ENCODE measurements around the gene KCNMB2. TPM values are rescaled to one million over a fixed set of nuclear protein-coding genes. Genes with fewer than 3 reads are reported as not detected.

The KCNMB2 gene
- total and polyA plus RNA-seq, 4 donors = not detected

DNA sequence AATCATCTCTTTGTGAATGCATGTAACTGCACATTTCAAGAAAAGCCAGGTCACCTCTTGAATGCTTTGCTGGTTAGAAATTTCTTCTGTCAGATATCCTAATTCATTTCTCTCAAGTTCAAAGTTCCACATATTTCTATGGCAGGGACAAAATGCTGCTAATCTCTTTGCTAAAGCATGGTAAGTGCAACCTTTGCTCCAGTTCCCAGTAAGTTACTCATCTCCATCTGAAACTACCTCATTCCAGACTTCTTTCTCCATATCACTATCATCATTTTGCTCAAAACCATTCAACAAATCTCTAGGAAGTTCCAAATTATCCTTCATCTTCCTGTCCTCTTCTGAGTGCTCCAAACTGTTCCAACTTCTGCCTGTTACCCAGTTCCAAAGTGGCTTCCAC lies 304.8 kb downstream of the KCNMB2 start:
- no peak for ATAC-seq (ENCODE audit: low FRiP score)
- no peak for DNase-seq
- Histone ChIP-seq H3K4me3 (ENCODE audit: low read length in 2 of 2) (no peak overlapping the region), H3K4me1 (ENCODE audit: control insufficient read depth in 1 of 2, insufficient read depth in 2 of 2, low read length in 2 of 2) (peaks cover 0 to 2% of the 10 kb centered on the region in 2 donors), H3K27me3 (ENCODE audit: control insufficient read depth in 1 of 2, insufficient read depth in 2 of 2, low read length in 1 of 2) (no peaks in the 10 kb centered on the region), H3K27ac (ENCODE audit: low read depth in 1 of 2, low read length in 2 of 2) (no peak overlapping the region), H3K9me3 (ENCODE audit: control insufficient read depth, low read length) (no peaks in the 10 kb centered on the region), H3K36me3 (ENCODE audit: control insufficient read depth in 1 of 2, insufficient read depth in 2 of 2, low read length in 1 of 2) (no peaks in the 10 kb centered on the region)
- intact Hi-C loops (cut with DNase I) = loop anchor here in 1 of 2 donors (10.0 kb wide), 1 partner anchor 1366 kb away; no protein-coding TSS in a partner anchor

- intact Hi-C loops (cut with DNase I) = loop anchor here in 1 of 2 donors (10.0 kb wide), 1 partner anchor 1370 kb away; no protein-coding TSS in a partner anchor
- 95% methylated on average over 2 of the region's 2 CpGs for WGBS, 2 donors
- DNase-seq (no peak), ATAC-seq (ENCODE audit: low FRiP score) (no peak)
- Histone ChIP-seq H3K9me3 (ENCODE audit: control insufficient read depth, low read length) (no peaks in the 10 kb centered on the region), H3K4me3 (ENCODE audit: low read length in 2 of 2) (no peak overlapping the region), H3K27ac (ENCODE audit: low read depth in 1 of 2, low read length in 2 of 2) (no peak overlapping the region), H3K27me3 (ENCODE audit: control insufficient read depth in 1 of 2, insufficient read depth in 2 of 2, low read length in 1 of 2) (no peaks in the 10 kb centered on the region), H3K4me1 (ENCODE audit: control insufficient read depth in 1 of 2, insufficient read depth in 2 of 2, low read length in 2 of 2) (peaks cover 2 to 12% of the 10 kb centered on the region in 2 donors), H3K36me3 (ENCODE audit: control insufficient read depth in 1 of 2, insufficient read depth in 2 of 2, low read length in 1 of 2) (no peaks in the 10 kb centered on the region)
Observed at GRCh38 chr3:178844916-178845315, 308.7 kb downstream of the KCNMB2 start.

DNA sequence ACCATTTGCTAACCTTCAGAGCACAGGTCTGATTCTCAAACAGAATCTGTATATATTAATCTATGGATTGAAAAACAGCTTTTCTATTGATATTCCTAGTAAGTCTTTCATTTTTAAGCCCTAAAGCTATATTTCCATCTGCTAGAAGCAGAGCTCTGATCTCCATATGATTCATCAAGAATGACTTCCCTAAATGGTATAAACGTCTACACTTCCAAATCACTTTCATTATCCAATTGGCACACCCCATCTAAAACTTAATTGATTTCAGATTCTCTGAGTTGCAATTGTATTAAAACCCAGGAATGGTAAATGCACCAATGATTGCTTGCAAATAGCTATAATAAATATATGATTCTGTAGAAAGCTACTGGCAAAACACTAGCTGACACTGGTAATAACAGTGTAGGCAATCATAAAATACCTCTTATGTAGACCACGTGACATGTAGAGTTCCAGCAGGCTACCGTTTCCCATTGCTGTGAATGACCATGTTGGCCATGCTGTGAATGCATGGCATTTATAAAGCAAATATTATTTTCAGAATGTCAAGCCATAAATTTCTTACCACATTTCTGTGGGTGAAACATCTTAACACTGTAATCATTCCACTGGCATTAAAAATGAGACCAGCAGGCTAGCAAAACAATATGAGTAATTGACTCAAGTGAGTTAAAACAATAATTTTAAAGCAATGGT lies 309.3 kb downstream of the KCNMB2 start:
- intact Hi-C loops (cut with DNase I) = loop anchor here in 1 of 2 donors (10.0 kb wide), 1 partner anchor 1371 kb away; no protein-coding TSS in a partner anchor
- Histone ChIP-seq H3K4me3 (ENCODE audit: low read length in 2 of 2) (no peak overlapping the region), H3K27me3 (ENCODE audit: control insufficient read depth in 1 of 2, insufficient read depth in 2 of 2, low read length in 1 of 2) (no peaks in the 10 kb centered on the region), H3K4me1 (ENCODE audit: control insufficient read depth in 1 of 2, insufficient read depth in 2 of 2, low read length in 2 of 2) (peaks cover 2 to 13% of the 10 kb centered on the region in 2 donors), H3K27ac (ENCODE audit: low read depth in 1 of 2, low read length in 2 of 2) (no peak overlapping the region), H3K36me3 (ENCODE audit: control insufficient read depth in 1 of 2, insufficient read depth in 2 of 2, low read length in 1 of 2) (no peaks in the 10 kb centered on the region), H3K9me3 (ENCODE audit: control insufficient read depth, low read length) (no peaks in the 10 kb centered on the region)
- WGBS, 2 donors = 5 to 16% methylated on average over 3 of the region's 3 CpGs
- ATAC-seq (ENCODE audit: low FRiP score) = no peak
- DNase-seq = no peak

DNA sequence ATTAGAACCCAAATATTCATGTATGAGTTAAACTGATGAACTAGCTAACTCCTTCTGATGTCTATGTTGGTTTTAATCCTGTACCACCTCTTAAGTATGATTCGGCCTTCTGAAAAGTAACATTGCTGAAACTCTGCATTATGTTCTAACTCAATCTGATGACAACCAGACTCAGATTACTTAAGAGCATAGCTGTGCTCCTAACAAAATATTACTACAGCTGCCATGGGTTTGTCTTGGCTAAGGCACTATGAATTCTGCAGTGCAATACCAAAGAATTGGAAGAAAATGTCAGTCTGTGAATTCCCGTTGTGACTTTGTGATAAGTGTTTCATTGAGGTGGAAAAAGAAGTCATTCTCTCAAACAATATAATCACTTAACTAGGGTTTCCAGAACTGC lies 311.0 kb downstream of the KCNMB2 start:
- ATAC-seq (ENCODE audit: low FRiP score) = peak; percentile 87
- no peak for DNase-seq
- Histone ChIP-seq H3K27ac (ENCODE audit: low read depth in 1 of 2, low read length in 2 of 2) (no peak overlapping the region), H3K9me3 (ENCODE audit: control insufficient read depth, low read length) (no peaks in the 10 kb centered on the region), H3K4me1 (ENCODE audit: control insufficient read depth in 1 of 2, insufficient read depth in 2 of 2, low read length in 2 of 2) (peaks cover 2 to 13% of the 10 kb centered on the region in 2 donors), H3K36me3 (ENCODE audit: control insufficient read depth in 1 of 2, insufficient read depth in 2 of 2, low read length in 1 of 2) (no peaks in the 10 kb centered on the region), H3K4me3 (ENCODE audit: low read length in 2 of 2) (no peak overlapping the region), H3K27me3 (ENCODE audit: control insufficient read depth in 1 of 2, insufficient read depth in 2 of 2, low read length in 1 of 2) (no peaks in the 10 kb centered on the region)
- intact Hi-C loops (cut with DNase I) = loop anchor here in 1 of 2 donors (10.0 kb wide), 1 partner anchor 1372 kb away; no protein-coding TSS in a partner anchor
- 1 to 6% methylated on average over 2 of the region's 2 CpGs for WGBS, 2 donors

DNA sequence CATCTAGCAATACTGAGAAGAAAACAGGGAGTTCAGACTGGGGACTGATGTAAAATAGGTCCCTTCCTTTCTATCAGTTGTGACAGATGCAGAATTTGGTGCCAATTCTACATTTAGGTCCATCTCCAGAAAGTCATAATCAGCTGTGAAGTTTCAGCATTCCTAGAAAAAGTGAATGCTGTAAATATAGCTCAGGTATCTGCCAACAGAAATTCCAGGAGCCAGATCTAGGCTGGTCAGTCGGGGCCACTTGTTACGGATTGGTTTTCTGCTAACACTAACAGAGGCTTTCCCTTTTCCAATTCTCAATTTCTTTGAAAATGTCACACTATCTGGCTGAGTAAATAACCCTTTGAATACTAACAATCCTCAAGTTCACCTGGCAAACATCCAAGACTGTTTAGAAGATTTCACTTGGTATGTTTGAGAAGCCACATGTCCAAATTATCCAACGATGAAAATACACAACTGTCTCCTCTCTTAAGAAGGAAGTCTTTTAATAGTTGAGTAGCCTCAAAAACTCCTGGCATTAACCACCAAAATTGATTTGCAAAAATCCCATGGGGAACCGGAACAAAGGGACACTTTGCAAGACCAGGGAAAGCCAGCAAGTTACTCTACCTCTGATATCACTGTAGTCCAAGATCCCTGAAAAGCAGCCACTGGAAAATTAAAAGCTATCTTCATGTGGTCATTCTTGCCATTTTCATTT lies 313.1 kb downstream of the KCNMB2 start:
- H3K4me1 ChIP-seq (ENCODE audit: control insufficient read depth in 1 of 2, insufficient read depth in 2 of 2, low read length in 2 of 2) = peaks cover 2 to 13% of the 10 kb centered on the region in 2 donors
- peaks cover 2% of the 10 kb centered on the region for H3K9me3 ChIP-seq (ENCODE audit: control insufficient read depth, low read length)
- H3K36me3 ChIP-seq (ENCODE audit: control insufficient read depth in 1 of 2, insufficient read depth in 2 of 2, low read length in 1 of 2) = no peaks in the 10 kb centered on the region
- WGBS, 2 donors = 39 to 53% methylated on average over 4 of the region's 4 CpGs
- no peak overlapping the region for H3K27ac ChIP-seq (ENCODE audit: low read depth in 1 of 2, low read length in 2 of 2)
- DNase-seq (no peak), ATAC-seq (ENCODE audit: low FRiP score) (no peak)
- H3K4me3 ChIP-seq (ENCODE audit: low read length in 2 of 2) = no peak overlapping the region
- no peaks in the 10 kb centered on the region for H3K27me3 ChIP-seq (ENCODE audit: control insufficient read depth in 1 of 2, insufficient read depth in 2 of 2, low read length in 1 of 2)
- intact Hi-C loops (cut with DNase I) = loop anchor here in 1 of 2 donors (10.0 kb wide), 1 partner anchor 1375 kb away; no protein-coding TSS in a partner anchor

GRCh38 chr3:178850450-178851190 lies 314.4 kb downstream of the KCNMB2 start:
- DNase-seq (no peak), ATAC-seq (ENCODE audit: low FRiP score) (no peak)
- intact Hi-C loops (cut with DNase I) = no loop called here
- Histone ChIP-seq H3K36me3 (ENCODE audit: control insufficient read depth in 1 of 2, insufficient read depth in 2 of 2, low read length in 1 of 2) (no peaks in the 10 kb centered on the region), H3K4me3 (ENCODE audit: low read length in 2 of 2) (no peak overlapping the region), H3K9me3 (ENCODE audit: control insufficient read depth, low read length) (peaks cover 2% of the 10 kb centered on the region), H3K27ac (ENCODE audit: low read depth in 1 of 2, low read length in 2 of 2) (no peak overlapping the region), H3K27me3 (ENCODE audit: control insufficient read depth in 1 of 2, insufficient read depth in 2 of 2, low read length in 1 of 2) (no peaks in the 10 kb centered on the region), H3K4me1 (ENCODE audit: control insufficient read depth in 1 of 2, insufficient read depth in 2 of 2, low read length in 2 of 2) (peaks cover 2 to 13% of the 10 kb centered on the region in 2 donors)
- 95 to 97% methylated on average over 8 of the region's 8 CpGs for WGBS, 2 donors

DNA sequence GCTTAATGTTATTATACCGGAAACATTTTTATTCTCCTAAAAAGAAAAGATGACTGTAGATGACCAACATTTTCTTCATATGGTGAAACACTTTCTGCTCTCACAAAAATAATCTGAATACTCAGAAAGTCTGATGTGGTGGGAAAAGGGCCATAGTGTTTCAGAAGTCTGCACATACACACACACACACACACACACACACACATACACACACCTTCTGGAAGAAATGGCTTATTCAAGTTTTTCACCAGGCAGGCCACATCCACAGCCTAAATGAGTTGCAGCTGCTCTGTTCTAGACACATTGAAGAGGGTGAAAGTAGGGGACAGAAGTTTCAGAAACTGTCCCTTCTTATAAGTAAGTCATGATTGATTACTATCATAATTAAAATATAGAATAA lies 315.3 kb downstream of the KCNMB2 start:
- H3K4me1 ChIP-seq (ENCODE audit: control insufficient read depth in 1 of 2, insufficient read depth in 2 of 2, low read length in 2 of 2) = peaks cover 0 to 13% of the 10 kb centered on the region in 2 donors
- no peak for ATAC-seq (ENCODE audit: low FRiP score)
- peaks cover 2% of the 10 kb centered on the region for H3K9me3 ChIP-seq (ENCODE audit: control insufficient read depth, low read length)
- H3K4me3 ChIP-seq (ENCODE audit: low read length in 2 of 2) = no peak overlapping the region
- intact Hi-C loops (cut with DNase I) = no loop called here
- H3K27ac ChIP-seq (ENCODE audit: low read depth in 1 of 2, low read length in 2 of 2) = no peak overlapping the region
- H3K36me3 ChIP-seq (ENCODE audit: control insufficient read depth in 1 of 2, insufficient read depth in 2 of 2, low read length in 1 of 2) = no peaks in the 10 kb centered on the region
- no peak for DNase-seq
- WGBS, 2 donors = 94 to 98% methylated on average over 1 of the region's 1 CpG
- H3K27me3 ChIP-seq (ENCODE audit: control insufficient read depth in 1 of 2, insufficient read depth in 2 of 2, low read length in 1 of 2) = no peaks in the 10 kb centered on the region

GRCh38 chr3:178856804-178857203 lies 320.6 kb downstream of the KCNMB2 start:
- ATAC-seq (ENCODE audit: low FRiP score) (no peak), DNase-seq (no peak)
- H3K36me3 ChIP-seq (ENCODE audit: control insufficient read depth in 1 of 2, insufficient read depth in 2 of 2, low read length in 1 of 2) = no peaks in the 10 kb centered on the region
- intact Hi-C loops (cut with DNase I) = no loop called here
- H3K9me3 ChIP-seq (ENCODE audit: control insufficient read depth, low read length) = peaks cover 2% of the 10 kb centered on the region
- no peaks in the 10 kb centered on the region for H3K27me3 ChIP-seq (ENCODE audit: control insufficient read depth in 1 of 2, insufficient read depth in 2 of 2, low read length in 1 of 2)
- no peaks in the 10 kb centered on the region for H3K4me1 ChIP-seq (ENCODE audit: control insufficient read depth in 1 of 2, insufficient read depth in 2 of 2, low read length in 2 of 2)
- WGBS, 2 donors = 85 to 90% methylated on average over 2 of the region's 2 CpGs
- no peak overlapping the region for H3K27ac ChIP-seq (ENCODE audit: low read depth in 1 of 2, low read length in 2 of 2)
- no peak overlapping the region for H3K4me3 ChIP-seq (ENCODE audit: low read length in 2 of 2)

Measured in aorta (tissue), 5 donors.